ENCODE measurements around the gene PRKN.

PRKN gene

GRCh38 chr6:162178666-162179065 lies 548.9 kb downstream of the PRKN start:
- no peaks in the 10 kb centered on the region for H3K36me3 ChIP-seq (ENCODE audit: control insufficient read depth in 2 of 2, insufficient read depth in 1 of 2, low read length in 2 of 2)
- no peak for TF ChIP-seq REST (tag by site-specific recombination; IDR thresholded peaks at IDR 0.05)
- no peak for TF ChIP-seq ZBTB6 (tag by site-specific recombination; IDR thresholded peaks at IDR 0.05)
- TF ChIP-seq ZBTB26 (tag by site-specific recombination; optimal IDR thresholded peaks at IDR 0.05): no peak
- no peak for TF ChIP-seq ZNF473 (tag by site-specific recombination; IDR thresholded peaks at IDR 0.05)
- no peak for TF ChIP-seq ZNF223 (tag by site-specific recombination; IDR thresholded peaks at IDR 0.05)
- no peak for TF ChIP-seq ZNF157 (tag by site-specific recombination; IDR thresholded peaks at IDR 0.05)
- no peak for TF ChIP-seq ZNF558 (tag by site-specific recombination; IDR thresholded peaks at IDR 0.05)
- no peak for TF ChIP-seq ZBTB20 (tag by site-specific recombination; IDR thresholded peaks at IDR 0.05)
- TF ChIP-seq ZNF629 (tag by site-specific recombination; IDR thresholded peaks at IDR 0.05): no peak
- H3K27ac ChIP-seq (ENCODE audit: extremely low read depth, low read depth, low read length): no peak overlapping the region
- no peak overlapping the region for H3K4me3 ChIP-seq (ENCODE audit: low read depth, low read length)
- CTCF ChIA-PET: interaction anchor here (0.7 kb wide), 2 partner anchors 13 to 14 kb away, joined by 3 to 5 read pairs; no protein-coding TSS in a partner anchor
- H3K9me3 ChIP-seq (ENCODE audit: control insufficient read depth, insufficient read depth, low read depth, low read length): no peaks in the 10 kb centered on the region
- no peaks in the 10 kb centered on the region for H3K4me1 ChIP-seq (ENCODE audit: control insufficient read depth, insufficient read depth, low read length)
- POLR2A ChIA-PET: no interaction called here

- CTCF ChIA-PET: interaction anchor here (0.7 kb wide), 2 partner anchors 14 kb away, joined by 3 to 5 read pairs; no protein-coding TSS in a partner anchor
- no peaks in the 10 kb centered on the region for H3K36me3 ChIP-seq (ENCODE audit: control insufficient read depth in 2 of 2, insufficient read depth in 1 of 2, low read length in 2 of 2)
- H3K27ac ChIP-seq (ENCODE audit: extremely low read depth, low read depth, low read length): no peak overlapping the region
- H3K4me3 ChIP-seq (ENCODE audit: low read depth, low read length): no peak overlapping the region
- no peaks in the 10 kb centered on the region for H3K9me3 ChIP-seq (ENCODE audit: control insufficient read depth, insufficient read depth, low read depth, low read length)
- no peaks in the 10 kb centered on the region for H3K4me1 ChIP-seq (ENCODE audit: control insufficient read depth, insufficient read depth, low read length)
- POLR2A ChIA-PET: no interaction called here
- TF ChIP-seq ZNF18 (tag by site-specific recombination; IDR thresholded peaks at IDR 0.05): no peak
- no peak for TF ChIP-seq ZIC2 (tag by site-specific recombination; IDR thresholded peaks at IDR 0.05)
- no peak for TF ChIP-seq ZNF558 (tag by site-specific recombination; IDR thresholded peaks at IDR 0.05)
- TF ChIP-seq ZNF239 (tag by site-specific recombination; IDR thresholded peaks at IDR 0.05): no peak
- no peak for TF ChIP-seq TSHZ1 (tag by site-specific recombination; IDR thresholded peaks at IDR 0.05; ENCODE audit: borderline replicate concordance)
- TF ChIP-seq ZBTB10 (tag by site-specific recombination; IDR thresholded peaks at IDR 0.05): no peak
- TF ChIP-seq ELK4 (IDR thresholded peaks at IDR 0.05; ENCODE audit: borderline replicate concordance, low read depth, low read length): no peak
- TF ChIP-seq ZNF645 (tag by site-specific recombination; IDR thresholded peaks at IDR 0.05): no peak
These were observed 549.3 kb downstream of the PRKN start for GRCh38 chr6:162178266-162178665.
